Measurements from ENCODE around the gene MOB3A. TPM values are rescaled to one million over a fixed set of nuclear protein-coding genes. Genes with fewer than 3 reads are reported as not detected.

The MOB3A gene
- total RNA-seq, 1 donor from 2014 or later, result 66.0 TPM

- TF ChIP-seq CTCF (IDR thresholded peaks at IDR 0.05; ENCODE audit: partially characterized antibody, unreplicated experiment), result no peak
- Mint-ChIP-seq H3K4me1 (ENCODE audit: low read depth, unreplicated experiment) (no peaks in the 10 kb centered on the region), H3K4me3 (ENCODE audit: unreplicated experiment) (no peak overlapping the region), H3K27me3 (ENCODE audit: unreplicated experiment) (peaks cover 4% of the 10 kb centered on the region), H3K27ac (ENCODE audit: unreplicated experiment) (no peak overlapping the region), H3K9me3 (ENCODE audit: unreplicated experiment) (no peaks in the 10 kb centered on the region), H3K36me3 (ENCODE audit: unreplicated experiment) (no peaks in the 10 kb centered on the region)
- no peak for DNase-seq
These were observed 73.8 kb downstream of the MOB3A start for GRCh38 chr19:2022289-2022688.

GRCh38 chr19:2021453-2022140 lies 74.5 kb downstream of the MOB3A start:
- no peaks in the 10 kb centered on the region for H3K4me1 Mint-ChIP-seq (ENCODE audit: low read depth, unreplicated experiment)
- no peaks in the 10 kb centered on the region for H3K36me3 Mint-ChIP-seq (ENCODE audit: unreplicated experiment)
- H3K27me3 Mint-ChIP-seq (ENCODE audit: unreplicated experiment), result peaks cover 4% of the 10 kb centered on the region
- no peak for DNase-seq
- H3K27ac Mint-ChIP-seq (ENCODE audit: unreplicated experiment), result no peak overlapping the region
- H3K9me3 Mint-ChIP-seq (ENCODE audit: unreplicated experiment), result no peaks in the 10 kb centered on the region
- H3K4me3 Mint-ChIP-seq (ENCODE audit: unreplicated experiment), result no peak overlapping the region
- TF ChIP-seq CTCF (IDR thresholded peaks at IDR 0.05; ENCODE audit: partially characterized antibody, unreplicated experiment), result no peak

Other genes with a start within 250 kb of the MOB3A start
- gene REXO1, start 247.8 kb downstream of the MOB3A start, total RNA-seq (ENCODE audit: unreplicated experiment), result 65.7 TPM
- gene KLF16, start 232.7 kb downstream of the MOB3A start, total RNA-seq (ENCODE audit: unreplicated experiment), result 30.6 TPM
- 75.1 TPM for gene ABHD17A, start 210.8 kb downstream of the MOB3A start, total RNA-seq (ENCODE audit: unreplicated experiment)
- gene ADAT3, start 190.9 kb downstream of the MOB3A start, total RNA-seq (ENCODE audit: unreplicated experiment), result 10.9 TPM
- 66.3 TPM for gene SCAMP4, start 190.9 kb downstream of the MOB3A start, total RNA-seq (ENCODE audit: unreplicated experiment)
- 104 TPM for gene CSNK1G2, start 155.2 kb downstream of the MOB3A start, total RNA-seq (ENCODE audit: unreplicated experiment)
- 70.4 TPM for gene BTBD2, start 80.6 kb downstream of the MOB3A start, total RNA-seq (ENCODE audit: unreplicated experiment)
- 149 TPM for gene MKNK2, start 45.1 kb downstream of the MOB3A start, total RNA-seq (ENCODE audit: unreplicated experiment)
- 10.6 TPM for gene IZUMO4, start 589 bp upstream of the MOB3A start, total RNA-seq (ENCODE audit: unreplicated experiment)
- 133 TPM for gene AP3D1, start 55.2 kb upstream of the MOB3A start, total RNA-seq (ENCODE audit: unreplicated experiment)
- 71.4 TPM for gene DOT1L, start 67.6 kb upstream of the MOB3A start, total RNA-seq (ENCODE audit: unreplicated experiment)
- gene PLEKHJ1, start 140.0 kb upstream of the MOB3A start, total RNA-seq (ENCODE audit: unreplicated experiment), result 164 TPM
- 101 TPM for gene SF3A2, start 140.5 kb upstream of the MOB3A start, total RNA-seq (ENCODE audit: unreplicated experiment)
- 11.0 TPM for gene AMH, start 153.0 kb upstream of the MOB3A start, total RNA-seq (ENCODE audit: unreplicated experiment)
- not detected for gene JSRP1, start 160.1 kb upstream of the MOB3A start, total RNA-seq (ENCODE audit: unreplicated experiment)
- gene PEAK3, start 185.8 kb upstream of the MOB3A start, total RNA-seq (ENCODE audit: unreplicated experiment), result not detected
- gene LINGO3, start 211.8 kb upstream of the MOB3A start, total RNA-seq (ENCODE audit: unreplicated experiment), result 0.25 TPM
- 105 TPM for gene LSM7, start 232.3 kb upstream of the MOB3A start, total RNA-seq (ENCODE audit: unreplicated experiment)
- 166 TPM for gene SPPL2B, start 232.4 kb upstream of the MOB3A start, total RNA-seq (ENCODE audit: unreplicated experiment)